ENCODE measurements around the gene ZNRF1. TPM values are rescaled to one million over a fixed set of nuclear protein-coding genes. Genes with fewer than 3 reads are reported as not detected.

The ZNRF1 gene
- total RNA-seq, 1 experiment from 2014 or later: 48.2 TPM

GRCh38 chr16:75038036-75038858 lies 39.4 kb downstream of the ZNRF1 start:
- intact Hi-C loops (cut with micrococcal nuclease): no loop called here
- no peak for TF ChIP-seq TCF7L2 (IDR thresholded peaks at IDR 0.05; ENCODE audit: borderline replicate concordance, extremely low read depth, insufficient read depth, insufficient read length)
- TF ChIP-seq CTCF (IDR thresholded peaks at IDR 0.05 in 2 of 3, conservative IDR thresholded peaks at IDR 0.05 in 1 of 3; ENCODE audit: borderline replicate concordance in 1 of 3, insufficient read depth in 1 of 3, low read depth in 2 of 3, low read length in 2 of 3): no peak
- no peak for TF ChIP-seq REST (IDR thresholded peaks at IDR 0.05; ENCODE audit: low read depth)
- TF ChIP-seq JUND (IDR thresholded peaks at IDR 0.05): no peak
- H3K27me3 ChIP-seq (ENCODE audit: insufficient read depth, low read length): no peaks in the 10 kb centered on the region
- H3K4me2 ChIP-seq (ENCODE audit: low read length): no peak overlapping the region
- no peak overlapping the region; the same call in 1 of the 2 replicates for H3K27ac ChIP-seq (ENCODE audit: low read depth, low read length)
- ChIA-PET POLR2A (no interaction called here), RAD21 (ENCODE audit: low non-redundant PET in 1 of 2, low total read pairs in 2 of 2, uncharacterized antibody in 2 of 2, unreplicated experiment in 2 of 2) (no interaction called here), CTCF (no interaction called here)
- no peaks in the 10 kb centered on the region for H3K36me3 ChIP-seq (ENCODE audit: control insufficient read depth in 1 of 2, insufficient read depth in 2 of 2, low read length in 2 of 2)
- H4K20me1 ChIP-seq (ENCODE audit: insufficient read depth): peaks cover 5% of the 10 kb centered on the region; the same call in 1 of the 2 replicates
- no peaks in the 10 kb centered on the region for H3K9me2 ChIP-seq (ENCODE audit: insufficient read depth)
- DNase-seq (ENCODE audit: low read depth, low spot score): no peak
- no peak overlapping the region for H2AFZ ChIP-seq (ENCODE audit: low read depth, low read length, poor library complexity, severe bottlenecking)
- peaks cover 12 to 13% of the 10 kb centered on the region in 2 experiments for H3K4me1 ChIP-seq (ENCODE audit: control insufficient read depth in 1 of 2, insufficient read depth in 2 of 2, low read length in 2 of 2)
- no peak for ATAC-seq
- H3K4me3 ChIP-seq (replicated peaks in 1 of 2; ENCODE audit: low read depth in 1 of 2, low read length in 2 of 2): no peak overlapping the region
- no peaks in the 10 kb centered on the region for H3K9me3 ChIP-seq (ENCODE audit: control insufficient read depth in 1 of 2, insufficient read depth in 1 of 2, low read depth in 1 of 2, low read length in 2 of 2)
- peaks cover 80% of the 10 kb centered on the region for H3K79me2 ChIP-seq (ENCODE audit: insufficient read depth, low read length)
- no peak overlapping the region for H3K9ac ChIP-seq (ENCODE audit: low read length)
- no TSS peak for BruUV-seq (replicated peaks)
